GM19452 (cell line): ENCODE results near the gene ITGAX.

Experiments
- ATAC-seq: cut with Tn5 transposase; IDR thresholded peaks from one replicate; pipeline ENCODE4 v1.9.1; 2021; ENCODE audit not compliant: unreplicated experiment

Gene ITGAX

GRCh38 chr16:31430380-31431052, 75.5 kb downstream of the ITGAX start:
- no peak for ATAC-seq
